ENCODE measurements around the gene PLEKHA6. TPM values are rescaled to one million over a fixed set of nuclear protein-coding genes. Genes with fewer than 3 reads are reported as not detected.

PLEKHA6 gene
- total and polyA plus RNA-seq, 2 of the 8 experiments (the other 6 are each of a cell fraction or from before 2014, with no cell fraction given), result 4.8 to 20.2 TPM

DNA sequence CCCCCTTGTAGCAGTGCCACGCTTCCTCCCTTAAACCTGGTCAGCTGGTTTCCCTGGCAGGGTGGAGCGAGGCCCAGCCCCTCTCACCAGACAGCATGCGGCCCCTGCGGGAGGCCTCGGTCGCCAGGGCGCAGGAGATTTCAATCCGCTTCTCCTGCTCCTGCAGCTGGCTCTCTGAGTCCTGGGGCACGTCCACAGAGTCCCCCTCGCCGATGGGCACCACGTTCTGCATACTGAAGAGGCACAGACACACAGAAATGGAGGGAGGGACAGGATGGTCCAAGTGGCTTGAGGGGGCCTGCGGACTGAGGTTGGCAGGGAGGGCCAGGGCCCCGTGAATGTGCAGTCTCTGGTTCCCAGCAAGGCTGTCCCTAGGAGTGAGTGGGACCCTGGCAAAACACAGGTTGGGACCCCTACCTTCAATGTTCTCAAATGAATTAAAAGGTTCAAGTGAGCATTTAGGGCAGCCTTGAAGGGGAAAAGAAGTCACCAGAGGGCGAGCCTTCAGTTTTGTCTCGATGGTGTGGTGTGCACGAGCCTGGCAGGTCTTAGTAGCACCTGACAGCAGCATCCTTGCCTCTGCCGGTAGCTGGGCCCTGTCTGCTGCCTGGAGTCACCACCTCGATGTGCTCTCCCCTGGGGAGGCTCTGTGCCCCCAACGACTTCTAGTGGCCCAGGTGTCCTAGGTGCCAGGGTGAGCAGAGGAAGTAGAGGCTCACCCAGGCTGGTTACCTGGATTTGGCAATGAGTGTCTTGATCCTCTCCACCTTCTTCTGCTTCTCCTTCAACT, 131.5 kb downstream of the PLEKHA6 start:
- no peak for DNase-seq (ENCODE audit: low read depth in 1 of 2, low spot score in 2 of 2)
- H3K23ac ChIP-seq (ENCODE audit: insufficient read length), result no peak overlapping the region
- H4K5ac ChIP-seq (ENCODE audit: insufficient read length, low read depth, low read length), result no peak overlapping the region
- no peak for FAIRE-seq
- H3K4ac ChIP-seq (replicated peaks; ENCODE audit: insufficient read length, low read depth, low read length), result no peak overlapping the region
- H4K20me1 ChIP-seq (replicated peaks in 1 of 2; ENCODE audit: control insufficient read depth in 1 of 2, insufficient read depth in 2 of 2, low read length in 2 of 2), result no peaks in the 10 kb centered on the region
- H2BK120ac ChIP-seq (replicated peaks; ENCODE audit: low read depth, low read length), result no peak overlapping the region
- H2AK5ac ChIP-seq (ENCODE audit: low read depth, low read length), result no peak overlapping the region
- H3K9ac ChIP-seq (replicated peaks in 1 of 4; ENCODE audit: extremely low read depth in 1 of 4, low read depth in 3 of 4, low read length in 3 of 4), result peak overlapping the region in 1 of 4 experiments; percentile 12; a peak in 1 of 7 replicates
- no peak overlapping the region for H2AFZ ChIP-seq (ENCODE audit: low read length)
- no peaks in the 10 kb centered on the region for H3K27me3 ChIP-seq (replicated peaks in 1 of 4; ENCODE audit: control insufficient read depth in 3 of 4, extremely low read depth in 1 of 4, insufficient read depth in 3 of 4, low read length in 3 of 4)
- POLR2A ChIA-PET (ENCODE audit: partially characterized antibody), result no interaction called here
- no peak overlapping the region for H3K18ac ChIP-seq (ENCODE audit: extremely low read depth, low read length)
- no peak overlapping the region for H3K27ac ChIP-seq (ENCODE audit: low read depth, low read length)
- no peak overlapping the region for H4K91ac ChIP-seq (replicated peaks; ENCODE audit: insufficient read length, low read length)
- H3K4me1 ChIP-seq (replicated peaks in 1 of 4; ENCODE audit: control insufficient read depth in 3 of 4, insufficient read depth in 4 of 4, low read length in 3 of 4), result no peaks in the 10 kb centered on the region
- no peaks in the 10 kb centered on the region for H3K79me1 ChIP-seq (ENCODE audit: low read depth, low read length)
- no peak overlapping the region for H3K56ac ChIP-seq (replicated peaks; ENCODE audit: insufficient read length, low read depth, low read length)
- H3K14ac ChIP-seq (ENCODE audit: insufficient read length), result no peak overlapping the region
- WGBS, 2 experiments (ENCODE audit: extremely low coverage in 1 of 2, insufficient coverage in 1 of 2, insufficient read length in 1 of 2, insufficient replicate concordance in 2 of 2, low coverage in 1 of 2, low lambda C conversion rate in 2 of 2, missing lambda C conversion rate in 1 of 2), result 86% methylated on average over 20 of the region's 20 CpGs; no CpG with 5 or more reads in 1 of the 2 experiments
- no peak overlapping the region for H3K4me3 ChIP-seq (ENCODE audit: extremely low read depth in 1 of 4, insufficient read depth in 2 of 4, low read depth in 3 of 4, low read length in 4 of 4)
- H3K23me2 ChIP-seq (ENCODE audit: low read depth, low read length), result no peaks in the 10 kb centered on the region
- H3K4me2 ChIP-seq (ENCODE audit: insufficient read depth in 1 of 2, low read depth in 2 of 2, low read length in 2 of 2), result no peak overlapping the region
- no peak overlapping the region for H4K8ac ChIP-seq (ENCODE audit: extremely low read depth, insufficient read depth, low read length)
- no peaks in the 10 kb centered on the region for H3K79me2 ChIP-seq (ENCODE audit: control insufficient read depth in 1 of 2, insufficient read depth in 2 of 2, low read length in 2 of 2)
- H2BK5ac ChIP-seq (ENCODE audit: low read depth, low read length), result no peak overlapping the region
- H3K36me3 ChIP-seq (ENCODE audit: control insufficient read depth in 2 of 4, insufficient read depth in 4 of 4, low read length in 3 of 4), result no peaks in the 10 kb centered on the region; a peak in 1 of 8 replicates
- CTCF ChIA-PET (ENCODE audit: partially characterized antibody), result interaction anchor here (0.8 to 8.3 kb wide), 8 partner anchors 8 to 170 kb away, joined by 3 to 59 read pairs (median 8); partner anchors contain the start of gene GOLT1A
- H3K9me3 ChIP-seq (ENCODE audit: insufficient read depth in 2 of 2, low read depth in 1 of 2, low read length in 1 of 2), result no peaks in the 10 kb centered on the region
- no peak overlapping the region for H2BK12ac ChIP-seq (ENCODE audit: low read depth, low read length)
- H2BK20ac ChIP-seq (ENCODE audit: low read length), result no peak overlapping the region
- no peak overlapping the region for H2BK15ac ChIP-seq (ENCODE audit: low read length)
- TF ChIP-seq HDAC2 (IDR thresholded peaks at IDR 0.05; ENCODE audit: borderline replicate concordance in 1 of 2, low read depth in 2 of 2, low read length in 2 of 2) (no peak), JUN (IDR thresholded peaks at IDR 0.05; ENCODE audit: low read depth, low read length) (no peak), SP2 (IDR thresholded peaks at IDR 0.05; ENCODE audit: low read length) (no peak), GTF2F1 (IDR thresholded peaks at IDR 0.05; ENCODE audit: borderline replicate concordance, low read depth, low read length) (no peak), EP300 (IDR thresholded peaks at IDR 0.05; ENCODE audit: borderline replicate concordance in 1 of 2, low read depth in 2 of 2, low read length in 2 of 2) (no peak), CREB1 (IDR thresholded peaks at IDR 0.05) (no peak), BRCA1 (IDR thresholded peaks at IDR 0.05; ENCODE audit: low read depth, low read length) (no peak), RXRA (IDR thresholded peaks at IDR 0.05; ENCODE audit: insufficient read depth, low read depth, low read length) (no peak), KDM4A (IDR thresholded peaks at IDR 0.05; ENCODE audit: low read depth, low read length, severe bottlenecking) (no peak), FOSL1 (IDR thresholded peaks at IDR 0.05; ENCODE audit: insufficient read depth, low read depth, low read length) (no peak)
- TF ChIP-seq, protein P1, sequence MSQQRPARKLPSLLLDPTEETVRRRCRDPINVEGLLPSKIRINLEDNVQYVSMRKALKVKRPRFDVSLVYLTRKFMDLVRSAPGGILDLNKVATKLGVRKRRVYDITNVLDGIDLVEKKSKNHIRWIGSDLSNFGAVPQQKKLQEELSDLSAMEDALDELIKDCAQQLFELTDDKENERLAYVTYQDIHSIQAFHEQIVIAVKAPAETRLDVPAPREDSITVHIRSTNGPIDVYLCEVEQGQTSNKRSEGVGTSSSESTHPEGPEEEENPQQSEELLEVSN (IDR thresholded peaks at IDR 0.05), result no peak
